Measurements from ENCODE around the gene NR2C2AP.
"Not testable (repeated sequence)": the region's sequence is repeated elsewhere in the genome, so short reads cannot be mapped to it uniquely, and the experiment has no call there.

The NR2C2AP gene

DNA sequence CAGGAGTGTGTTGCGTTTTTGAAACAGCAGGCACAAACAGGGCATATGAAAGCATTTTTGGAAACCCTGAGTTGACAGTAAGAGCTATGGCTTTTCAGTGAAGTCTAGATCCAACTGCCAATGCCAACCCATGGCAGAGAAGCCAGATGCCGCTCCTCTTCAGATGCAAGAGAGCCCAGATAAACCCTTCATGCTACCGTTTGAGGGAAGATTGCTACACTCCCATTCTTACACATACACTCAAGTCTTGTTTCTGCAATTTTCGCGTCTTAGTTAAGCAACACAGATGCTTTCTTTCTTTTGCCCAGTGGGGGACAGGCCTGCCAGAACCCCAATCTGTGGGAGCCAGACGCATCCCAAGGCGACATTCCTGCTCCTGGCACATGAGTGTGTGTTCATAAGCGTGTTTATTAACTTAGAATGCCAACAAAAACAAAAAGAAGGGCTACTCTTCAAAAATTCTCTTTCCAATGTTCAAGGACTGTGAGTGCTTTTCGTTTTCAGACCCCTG lies 21.7 kb downstream of the NR2C2AP start:
- no peak for DNase-seq (ENCODE audit: low spot score)

DNA sequence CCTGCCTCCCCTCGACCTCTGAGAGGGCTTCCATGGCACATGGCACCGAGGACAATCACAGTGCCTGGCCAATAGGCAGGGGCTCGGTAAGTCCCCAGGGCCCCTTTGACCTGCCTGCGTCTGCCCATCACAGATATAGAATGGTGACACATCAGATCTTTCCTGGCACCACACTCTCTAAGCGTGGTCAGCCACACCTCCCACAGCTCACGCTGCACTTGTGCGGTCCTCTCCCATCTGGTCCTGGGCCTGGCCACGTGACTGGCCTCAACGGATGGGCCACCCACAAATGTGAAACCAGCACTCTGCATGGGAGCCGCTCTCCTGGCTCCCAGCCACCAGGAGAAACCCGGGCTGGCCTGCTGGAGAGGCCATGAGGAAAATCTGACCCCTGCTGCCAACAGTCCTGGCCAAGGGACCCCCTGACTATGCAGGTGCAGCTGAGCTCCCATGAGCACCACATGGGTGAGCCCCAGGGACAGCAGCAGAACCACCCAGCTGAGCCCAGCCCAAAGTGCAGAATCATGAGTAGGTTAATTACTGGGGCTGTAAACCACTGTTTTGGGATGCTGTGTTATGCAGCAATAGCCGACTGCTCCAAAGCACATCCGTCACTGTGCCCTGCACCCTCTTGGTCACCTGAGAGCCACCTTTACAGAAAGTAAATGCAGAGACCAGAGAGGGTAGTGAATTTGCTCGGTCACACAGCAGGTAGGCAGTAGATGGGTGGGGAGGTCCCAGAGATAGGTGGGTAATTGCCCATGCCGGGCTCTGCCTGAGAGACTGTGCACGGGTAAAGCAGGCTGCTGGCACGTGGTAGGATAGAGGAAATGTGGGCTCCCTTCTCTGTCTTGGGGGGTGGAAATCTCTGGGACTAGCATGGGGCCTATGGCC lies 23.4 kb downstream of the NR2C2AP start:
- peak; percentile 72 for DNase-seq (ENCODE audit: low spot score)

DNA sequence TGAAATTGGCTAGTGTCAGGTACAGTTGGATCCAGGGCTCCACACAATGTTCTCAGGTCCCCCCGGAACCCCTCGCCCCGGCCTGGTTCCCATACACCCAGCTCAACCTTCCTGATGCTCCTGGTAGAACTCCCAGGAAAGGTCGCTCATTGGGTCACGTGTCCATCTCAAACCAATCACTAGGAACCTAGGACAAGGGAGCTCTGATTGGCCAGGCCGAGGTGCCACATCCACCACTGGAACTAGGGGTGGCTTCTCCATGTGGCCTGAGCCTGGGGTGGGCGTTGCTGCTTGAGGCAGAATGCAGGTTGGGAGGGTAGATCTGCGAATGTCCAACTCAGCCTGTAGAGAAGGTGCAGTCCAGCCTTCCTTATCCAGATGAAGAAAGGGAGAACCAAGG lies 26.3 kb downstream of the NR2C2AP start:
- DNase-seq (ENCODE audit: low spot score) = no peak

DNA sequence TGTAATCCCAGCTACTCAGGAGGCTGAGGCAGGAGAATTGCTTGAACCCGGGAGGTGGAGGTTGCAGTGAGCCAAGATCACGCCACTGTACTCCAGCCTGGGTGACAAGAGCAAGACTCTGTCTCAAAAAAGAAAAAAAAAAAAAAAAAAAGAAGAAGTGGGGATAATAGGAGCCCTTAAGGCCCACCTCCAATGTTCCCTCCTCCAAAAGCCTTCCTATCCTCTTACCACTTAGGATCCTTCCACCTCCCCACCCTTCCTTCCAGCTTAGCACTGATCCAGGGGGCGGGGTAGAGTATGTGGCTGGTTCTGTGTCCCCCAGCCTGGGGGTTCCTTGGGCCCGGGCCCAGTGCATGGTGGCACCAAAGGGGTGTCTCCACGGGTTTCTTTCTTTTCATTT lies 30.0 kb downstream of the NR2C2AP start:
- DNase-seq (ENCODE audit: low spot score) = not testable (repeated sequence)

DNA sequence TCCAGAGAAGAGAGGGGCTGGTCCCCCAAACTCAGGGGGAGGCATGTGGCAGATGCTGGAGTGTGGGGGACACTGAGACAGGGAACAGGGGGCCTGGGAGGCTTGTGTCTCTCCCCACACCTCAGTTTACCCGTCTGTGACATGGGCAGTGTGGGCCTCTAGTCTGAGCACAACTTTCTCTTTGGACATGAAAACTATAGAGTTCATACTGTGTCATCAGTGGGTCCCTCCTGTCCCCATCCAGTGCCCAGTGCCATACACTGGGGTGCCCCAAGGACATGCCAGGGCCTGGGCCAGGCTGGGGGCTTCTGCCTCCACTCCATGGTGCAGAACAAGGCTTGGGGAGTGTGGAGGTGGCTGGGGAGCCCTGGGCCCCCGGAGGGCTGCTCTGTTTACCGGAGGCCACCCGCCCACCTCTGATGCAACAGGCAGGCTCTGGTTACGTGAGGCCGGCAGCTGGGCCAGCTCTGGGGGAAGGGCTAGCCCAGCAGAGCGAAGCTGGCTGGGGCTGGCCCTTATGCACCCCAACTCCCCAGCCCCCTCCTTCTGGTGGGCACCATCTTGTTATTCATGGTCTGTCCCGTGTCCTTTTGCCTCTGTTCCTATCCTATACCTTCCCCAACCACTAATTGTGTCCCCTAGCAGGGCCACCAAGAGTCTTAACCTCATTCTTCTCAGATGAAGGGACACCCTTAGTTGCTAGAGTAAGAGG lies 31.2 kb downstream of the NR2C2AP start:
- DNase-seq (ENCODE audit: low spot score) = peak; percentile 68

DNA sequence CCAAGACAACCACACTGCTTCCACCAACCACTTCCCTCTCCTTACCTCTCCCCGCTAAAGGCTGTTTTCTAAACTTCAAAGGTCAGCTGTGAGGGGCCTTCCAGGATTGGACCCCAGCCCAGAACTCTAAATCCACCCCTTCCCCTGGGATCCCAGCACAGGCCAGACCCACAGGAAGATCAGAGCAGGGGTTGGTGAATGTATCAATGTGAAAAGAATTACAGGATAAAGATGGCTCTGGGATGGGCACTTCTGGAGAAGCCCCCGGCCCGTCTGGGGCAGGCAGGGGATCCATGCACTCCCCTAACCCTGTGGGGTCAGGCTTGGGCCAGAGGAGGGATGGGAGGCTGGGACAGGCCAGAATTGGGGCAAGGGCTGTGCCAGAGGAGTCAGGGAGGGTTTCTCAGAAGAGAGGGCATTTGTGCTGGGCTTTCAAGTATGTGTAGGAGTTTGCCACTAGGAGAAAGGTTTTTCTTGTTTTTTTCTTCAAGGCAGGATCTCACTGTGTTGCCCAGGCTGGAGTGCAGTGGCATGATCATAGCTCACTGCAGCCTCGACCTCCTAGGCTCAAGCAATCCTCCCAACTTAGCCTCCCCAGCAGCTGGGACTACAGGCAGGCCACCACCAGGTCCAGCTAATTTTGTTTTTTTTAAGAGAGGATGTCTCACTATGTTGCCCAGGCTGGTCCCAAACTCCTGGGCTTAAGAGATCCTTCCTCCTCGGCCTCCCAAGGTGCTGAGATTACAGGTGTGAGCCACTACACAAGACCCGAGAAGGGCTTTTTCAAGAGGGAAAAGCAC lies 32.1 kb downstream of the NR2C2AP start:
- no peak for DNase-seq (ENCODE audit: low spot score)

DNA sequence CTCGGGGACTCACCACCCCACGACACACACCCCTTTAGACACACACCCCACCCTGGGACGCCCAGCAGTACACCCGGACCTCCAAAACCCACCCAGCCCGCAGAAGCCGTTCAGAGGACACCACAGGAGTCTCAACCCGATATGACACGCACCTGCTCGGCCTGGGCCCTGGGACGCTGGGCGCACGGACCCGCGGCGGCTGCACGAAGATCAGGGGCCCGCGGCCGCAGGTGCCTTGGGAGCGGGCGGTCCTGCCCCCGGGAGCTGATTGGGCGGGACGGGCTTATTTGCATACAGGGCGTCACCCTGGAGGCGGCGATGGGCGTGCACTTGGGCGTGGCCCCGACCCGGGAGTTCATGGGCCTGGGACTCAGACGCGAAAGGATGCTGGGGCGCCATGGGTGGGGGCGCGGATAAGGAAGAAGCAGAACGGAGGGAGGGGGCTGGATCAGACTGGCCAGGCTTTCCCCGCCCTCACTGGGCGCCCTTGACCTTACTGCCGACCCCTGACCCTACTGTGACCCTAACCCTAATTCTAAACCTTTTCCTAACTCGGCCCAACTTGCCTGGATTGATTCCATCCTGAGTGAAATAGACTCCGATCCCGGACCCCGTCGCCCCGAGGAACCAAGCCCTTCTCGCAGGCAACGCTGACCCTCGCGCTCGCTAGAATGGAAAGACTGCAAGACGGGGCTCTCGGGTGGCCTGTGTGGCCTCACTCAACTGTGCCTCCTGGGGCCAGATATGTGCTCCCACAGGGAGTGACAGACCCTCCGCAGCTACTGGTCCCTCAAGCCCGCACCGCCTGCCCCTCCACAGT lies 33.0 kb downstream of the NR2C2AP start, which contains the start of gene MEF2B:
Gene MEF2B (minus strand): TSS at position 211 of the 820 bp plus-strand sequence. CDS start 19,528 bp downstream, outside the sequence.
- DNase-seq (ENCODE audit: low spot score) = peak; percentile 87

DNA sequence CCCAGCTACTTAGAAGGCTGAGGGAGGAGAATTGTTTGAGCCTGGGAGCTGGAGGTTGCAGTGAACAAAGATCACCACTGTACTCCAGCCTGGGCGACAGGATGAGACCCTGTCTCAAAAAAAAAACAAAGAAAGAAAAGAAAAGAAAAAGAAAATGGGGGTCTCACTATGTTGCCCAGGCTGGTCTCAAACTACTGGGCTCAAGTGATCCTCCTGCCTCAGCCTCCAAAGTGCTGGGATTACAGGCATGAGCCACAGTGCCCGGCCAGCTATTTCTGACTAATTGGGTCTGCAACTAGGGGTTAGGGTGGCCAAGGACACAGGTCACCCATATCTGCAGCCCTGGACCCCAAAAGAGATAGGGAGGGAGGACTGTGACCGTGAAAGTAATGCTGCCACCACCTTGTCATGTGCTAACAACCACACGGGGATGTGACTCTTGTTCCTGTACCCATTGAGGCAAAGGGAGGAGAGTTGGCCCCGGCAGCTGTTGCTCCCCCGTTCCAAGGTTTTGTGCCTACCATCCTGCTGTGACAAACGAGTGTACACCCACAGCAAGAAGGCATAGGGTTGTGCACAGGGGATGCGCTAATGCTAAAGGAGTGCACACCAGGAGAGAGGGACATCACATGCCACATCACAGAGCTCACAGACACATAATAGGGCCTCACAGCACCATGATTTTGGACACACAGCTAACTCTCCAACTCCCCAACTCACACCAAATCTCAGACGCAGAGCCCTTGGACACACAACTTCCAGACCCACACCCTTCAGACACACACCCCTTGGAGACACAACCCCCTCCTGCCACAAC lies 33.8 kb downstream of the NR2C2AP start:
- no peak for DNase-seq (ENCODE audit: low spot score)

DNA sequence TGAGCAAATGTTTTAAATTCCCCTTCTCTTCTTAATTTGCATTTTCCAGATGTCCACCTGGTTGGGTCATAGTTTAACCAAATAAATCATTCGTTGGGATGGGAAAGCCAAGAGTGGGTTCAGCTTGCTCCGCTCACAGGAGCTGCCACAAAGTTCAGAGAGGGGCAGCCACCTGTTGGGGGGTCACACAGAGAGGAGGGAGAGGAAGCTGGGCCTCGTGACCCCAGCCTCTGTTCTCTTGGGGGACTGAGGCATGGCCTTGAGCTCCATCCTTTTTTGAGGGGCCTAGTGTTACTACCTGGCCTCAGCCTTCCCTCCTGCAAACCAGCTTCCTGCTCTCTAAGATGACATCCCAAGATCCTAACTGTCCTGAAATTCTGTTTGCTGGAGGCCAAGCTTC lies 35.6 kb downstream of the NR2C2AP start:
- no peak for DNase-seq (ENCODE audit: low spot score)

DNA sequence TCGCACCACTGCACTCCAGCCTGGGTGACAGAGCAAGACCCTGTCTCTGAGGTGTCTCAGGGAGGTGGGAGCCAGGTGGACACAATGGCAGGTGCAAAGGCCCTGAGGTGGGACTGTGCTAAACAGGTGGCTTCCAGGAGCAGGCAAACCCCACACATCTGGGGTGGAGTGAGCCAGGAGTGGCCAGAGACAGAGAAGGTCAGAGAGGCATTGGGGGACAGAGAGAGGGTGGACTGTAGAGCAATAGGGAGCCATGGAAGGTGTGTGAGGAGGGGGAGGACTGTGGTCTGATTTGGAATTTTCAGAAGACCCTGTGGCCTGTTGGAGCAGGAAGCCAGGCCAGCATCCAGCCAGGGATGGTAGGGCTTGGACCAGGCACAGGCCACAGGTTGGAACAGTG lies 37.8 kb downstream of the NR2C2AP start:
- no peak for DNase-seq (ENCODE audit: low spot score)

DNA sequence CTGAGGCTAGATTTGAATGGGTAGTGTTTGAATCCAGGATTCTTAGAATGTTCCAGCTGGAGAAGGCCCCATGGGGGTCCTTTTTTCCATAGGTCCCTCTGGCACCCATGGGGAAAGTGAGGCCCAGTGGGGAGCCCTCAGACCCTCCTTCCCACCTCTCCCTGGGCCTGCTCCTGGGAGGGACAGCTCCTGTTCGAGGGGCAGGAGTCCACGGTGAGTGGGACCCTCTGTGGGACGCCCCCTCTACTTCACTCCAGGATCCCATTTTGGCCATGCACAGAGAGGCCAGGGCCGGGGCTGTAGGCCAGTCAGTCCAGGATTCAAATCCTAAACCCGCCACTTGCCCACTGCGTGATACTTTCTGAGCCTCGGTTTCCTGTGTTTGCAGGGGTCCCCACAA lies 40.7 kb downstream of the NR2C2AP start:
- no peak for DNase-seq (ENCODE audit: low spot score)

DNA sequence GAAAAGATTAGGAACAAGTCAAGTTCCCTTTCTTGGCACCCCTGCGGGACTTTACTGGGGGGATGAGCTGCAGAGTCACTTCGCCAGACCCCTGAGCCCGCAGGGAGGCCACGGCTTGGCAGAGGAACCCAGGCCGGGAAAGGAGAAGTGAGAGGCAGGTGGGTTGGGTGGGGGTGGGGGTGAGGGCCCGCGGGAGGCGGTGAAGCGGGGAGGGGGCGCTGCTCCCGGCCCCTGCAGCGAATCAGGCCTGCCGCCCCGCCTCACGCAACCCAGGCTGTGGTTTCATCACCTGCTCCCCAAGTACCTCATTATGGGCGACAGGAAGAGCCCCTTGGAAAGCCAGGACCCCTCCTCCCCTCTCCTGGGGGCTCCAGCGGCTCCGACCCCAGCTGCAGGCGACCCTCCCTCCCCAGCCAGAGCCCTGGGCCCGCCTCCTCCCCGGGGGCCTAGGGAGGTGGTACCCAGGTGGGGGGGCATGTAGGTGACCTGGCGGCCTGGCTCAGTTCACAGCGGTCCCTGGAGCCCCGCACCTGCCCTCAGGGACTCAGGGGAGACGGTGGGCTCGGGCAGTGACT lies 42.7 kb downstream of the NR2C2AP start:
- no peak for DNase-seq (ENCODE audit: low spot score)

DNA sequence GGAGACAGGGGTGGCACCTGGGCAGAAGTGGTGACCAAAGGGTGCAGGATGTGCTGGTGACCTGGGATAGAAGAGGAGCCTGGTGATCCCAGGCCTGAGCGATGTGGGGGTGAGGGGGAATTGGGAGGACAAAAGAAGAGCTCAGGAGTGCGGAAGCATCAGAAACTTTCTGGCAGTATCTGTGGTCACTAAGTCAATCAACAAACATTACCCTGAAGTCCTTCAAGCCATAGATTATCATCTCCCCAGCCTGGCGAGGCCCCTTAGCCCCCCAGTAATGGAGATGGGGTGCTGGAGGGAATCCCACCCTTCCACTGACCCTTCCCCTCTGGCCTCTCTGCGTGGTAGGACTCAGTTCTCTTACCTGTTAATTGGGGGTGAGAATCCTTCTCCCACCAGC lies 43.7 kb downstream of the NR2C2AP start:
- DNase-seq (ENCODE audit: low spot score) = no peak

DNA sequence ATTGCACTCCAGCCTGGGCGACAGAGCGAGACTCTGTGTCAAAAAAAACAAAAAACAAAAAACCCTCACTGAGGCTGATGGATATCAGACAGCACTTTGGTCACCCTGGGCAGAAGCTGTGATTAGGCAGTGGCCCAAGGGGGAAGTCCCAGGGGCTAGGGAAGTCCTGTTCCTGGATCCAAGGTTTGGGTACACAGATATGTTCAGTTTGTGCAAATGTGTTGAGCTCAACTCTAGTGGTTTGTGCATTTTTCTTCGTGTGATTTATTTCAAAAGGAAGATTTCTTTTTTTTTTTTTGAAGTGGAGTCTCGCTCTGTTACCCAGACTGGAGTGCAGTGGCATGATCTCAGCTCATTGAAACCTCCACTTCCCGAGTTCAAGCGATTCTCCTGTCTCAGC lies 45.4 kb downstream of the NR2C2AP start:
- DNase-seq (ENCODE audit: low spot score) = no peak

DNA sequence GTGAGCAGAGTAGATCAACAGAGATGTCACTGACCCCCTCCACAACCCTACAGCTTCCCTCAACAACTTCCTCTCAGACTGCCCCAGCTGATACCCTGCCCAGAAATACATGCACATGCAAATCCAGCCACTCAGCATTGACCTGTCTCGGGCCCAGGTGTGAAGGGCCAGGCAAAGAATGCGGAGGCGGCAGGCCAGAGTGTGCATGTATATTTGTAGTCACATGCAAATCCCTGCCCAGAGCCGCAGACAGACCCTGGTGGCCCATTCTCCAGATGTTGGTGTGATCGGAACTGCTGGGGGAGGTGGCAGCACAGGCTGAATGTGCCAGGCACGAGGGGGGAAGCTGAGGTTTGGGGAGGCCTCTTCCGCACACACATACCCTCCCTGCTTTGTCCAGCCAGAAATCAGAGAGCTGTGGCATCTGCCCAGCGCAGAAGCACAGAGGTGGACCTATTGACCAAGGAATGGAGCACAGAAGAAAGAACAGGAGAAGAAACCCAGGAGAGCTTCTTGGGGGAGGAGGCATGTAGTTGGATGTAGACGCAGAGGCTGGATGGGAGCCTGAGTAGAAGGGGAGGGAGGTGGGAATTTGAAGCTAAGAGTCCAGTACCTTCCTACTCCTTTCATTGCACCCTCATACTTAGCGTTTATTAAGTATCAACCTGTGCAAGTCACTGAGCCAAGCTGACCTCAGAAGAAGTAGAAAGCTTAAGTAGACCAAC lies 47.6 kb downstream of the NR2C2AP start:
- DNase-seq (ENCODE audit: low spot score) = no peak

DNA sequence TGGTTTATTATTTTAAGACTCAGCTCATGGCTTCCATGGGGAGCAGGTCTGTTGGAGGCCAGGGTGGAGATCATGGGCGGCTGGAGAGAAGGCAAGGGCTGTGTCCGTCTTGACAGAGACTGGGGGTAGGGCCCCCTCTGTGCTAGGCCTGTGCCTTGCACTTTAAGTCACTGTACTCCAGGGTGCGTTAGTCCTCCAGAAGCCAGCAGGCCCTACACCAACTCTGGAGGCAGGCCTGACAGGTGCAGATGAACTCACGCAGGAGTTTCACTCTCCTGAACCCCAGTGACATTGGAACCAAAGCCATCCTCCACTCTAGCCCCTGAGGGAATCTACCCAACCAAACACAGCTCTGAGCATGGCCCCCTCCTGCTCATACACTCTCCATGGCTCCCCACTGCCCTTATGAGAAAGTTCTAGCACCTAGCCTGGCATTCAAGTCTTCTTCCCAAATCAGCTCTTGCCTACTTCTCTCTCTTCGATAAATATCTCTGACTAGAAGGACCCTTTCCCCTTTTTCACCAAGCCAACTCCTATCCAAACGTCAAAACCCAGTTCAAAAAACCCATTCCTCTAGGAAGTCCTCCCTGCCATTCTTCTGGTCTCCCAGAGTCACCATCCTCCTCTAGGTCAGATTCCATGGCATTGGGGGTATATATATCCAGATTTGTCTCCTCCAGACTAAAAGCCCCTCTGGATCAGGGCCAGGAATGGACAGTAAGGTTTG lies 48.3 kb downstream of the NR2C2AP start:
- DNase-seq (ENCODE audit: low spot score) = no peak

DNA sequence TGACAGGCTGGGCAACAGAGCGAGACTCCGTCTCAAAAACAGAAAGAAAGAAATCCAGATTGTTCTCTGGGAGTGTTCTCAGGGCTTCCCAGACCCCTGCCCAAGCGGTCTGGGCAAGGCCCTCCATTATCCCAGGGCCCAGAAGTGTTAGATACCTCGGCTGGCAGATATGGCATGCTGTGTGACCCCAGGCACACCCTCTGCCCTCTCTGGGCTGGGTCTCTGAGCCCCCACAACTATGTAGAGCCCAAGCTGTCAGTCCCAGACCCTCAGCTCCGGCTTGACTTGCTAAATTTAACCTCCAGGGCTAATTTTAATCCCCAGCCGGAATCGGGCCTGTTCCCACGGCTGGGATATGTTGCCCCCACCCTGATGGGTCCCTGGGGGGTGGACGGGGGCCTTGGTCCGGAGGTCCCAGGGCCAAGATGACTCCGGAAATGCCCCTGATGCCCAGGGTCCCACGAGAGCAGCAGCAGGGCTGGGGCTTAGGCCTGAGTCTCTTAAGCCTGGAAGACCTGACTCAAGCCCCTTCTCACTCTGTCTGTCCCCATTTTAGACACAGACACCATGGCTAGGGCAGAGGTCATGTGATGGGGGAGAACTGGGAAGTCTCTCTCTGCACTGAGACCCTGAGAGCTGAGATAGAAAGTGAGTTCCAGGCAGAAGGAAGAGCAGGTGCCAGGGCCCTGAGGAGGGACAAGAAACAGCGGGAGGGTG lies 50.4 kb downstream of the NR2C2AP start:
- no peak for DNase-seq (ENCODE audit: low spot score)

DNA sequence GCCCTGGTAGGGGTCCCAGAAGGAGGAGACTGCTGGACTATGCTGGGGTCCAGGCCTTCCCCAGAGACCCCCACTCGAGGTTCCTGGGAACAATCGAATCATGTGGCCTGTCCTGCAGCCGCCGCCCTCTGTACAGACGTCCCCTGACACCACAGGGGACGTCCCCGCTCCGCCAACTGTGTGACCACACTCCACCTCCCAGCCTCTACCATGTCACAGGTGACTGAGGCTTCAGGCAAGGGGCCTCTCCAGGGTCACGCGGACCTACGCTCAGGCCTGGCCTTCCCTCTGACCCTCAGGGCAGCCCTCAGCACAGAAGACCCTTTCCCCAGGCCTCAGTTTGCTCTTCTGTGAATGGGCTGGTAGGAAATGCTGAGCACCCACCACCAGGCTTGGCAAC lies 51.8 kb downstream of the NR2C2AP start:
- no peak for DNase-seq (ENCODE audit: low spot score)
